Endothelial cell of umbilical vein (primary cell): ENCODE measurements around the gene PPAN. TPM values are rescaled to one million over a fixed set of nuclear protein-coding genes. Genes with fewer than 3 reads are reported as not detected.

ENCODE experiments used
- BruUV-seq: library from RNA; stranded (reverse); fragments of 400-500 nt; replicated peaks from 2 replicates; lab custom pipeline; 2021; lab: Mats Ljungman, UMichigan
- CTCF ChIA-PET: fragments of 300-600, 350-600 bp; sonication (Branson Sonifier 250); formaldehyde crosslinking; loops from one replicate; lab custom pipeline; 2021; ENCODE audit warnings: antibody characterized with exemption, inconsistent platforms; lab: Charles Lee
- POLR2A ChIA-PET: fragments of 300-600, 350-600 bp; sonication (Branson Sonifier 250); formaldehyde crosslinking; loops from one replicate; lab custom pipeline; 2021; ENCODE audit warnings: antibody characterized with exemption, inconsistent platforms; lab: Charles Lee
- DNase-seq: peaks from one replicate; pipeline ENCODE4 v3.0.0-alpha.2; 2011; ENCODE audit warnings: low read depth, low spot score
- FAIRE-seq: peaks from 2 replicates; lab custom pipeline; 2011; peaks lifted over from hg19 to GRCh38; lab: Jason Lieb, UNC
- H2AFZ ChIP-seq: 2 replicates; pipeline ENCODE4 v1.6.0; 2012; ENCODE audit warnings: low read depth, low read length, control low read depth, inconsistent platforms
- H3K27ac ChIP-seq: 2 replicates; pipeline ENCODE4 v1.5.1; 2011; ENCODE audit warnings: low read depth, mild to moderate bottlenecking, control low read depth, low read length, moderate library complexity; ENCODE audit not compliant: insufficient read depth
- H3K27me3 ChIP-seq, 2 experiments: 2 replicates each; pipeline versions ENCODE4 v1.6.0 to v1.6.1; 2011; ENCODE audit warnings: low read length in 2 of 2, mixed read lengths in 1 of 2; ENCODE audit not compliant: control insufficient read depth in 2 of 2, insufficient read depth in 2 of 2
- H3K36me3 ChIP-seq, 2 experiments: 2 replicates in 1 of 2; 3 replicates in 1 of 2; pipeline ENCODE4 v1.5.1; 2011; ENCODE audit warnings: low read length in 2 of 2, mild to moderate bottlenecking in 1 of 2, moderate library complexity in 1 of 2; ENCODE audit not compliant: control insufficient read depth in 2 of 2, insufficient read depth in 2 of 2; ENCODE audit errors: extremely low read depth in 1 of 2
- H3K4me1 ChIP-seq: 3 replicates; pipeline ENCODE4 v1.5.1; 2011; ENCODE audit warnings: mild to moderate bottlenecking, low read length; ENCODE audit not compliant: control insufficient read depth, insufficient read depth; ENCODE audit errors: extremely low read depth
- H3K4me2 ChIP-seq: 2 replicates; pipeline ENCODE4 v1.6.1; 2011; ENCODE audit warnings: low read length, control low read depth, mixed read lengths; ENCODE audit not compliant: insufficient read depth
- H3K4me3 ChIP-seq, 3 experiments: fragments of 200-600 bp in 1 of 3; sonication (generic), shearing (Covaris generic) in 1 of 3; replicated peaks in 1 of 3; 2 replicates each; pipeline ENCODE4 v1.5.1; 2011 to 2016; ENCODE audit warnings: control low read depth in 3 of 3, low read length in 3 of 3, mild to moderate bottlenecking in 2 of 3, inconsistent platforms in 1 of 3, low read depth in 1 of 3, moderate library complexity in 1 of 3; ENCODE audit not compliant: insufficient read depth in 1 of 3
- H3K79me2 ChIP-seq: 2 replicates; pipeline ENCODE4 v1.6.0; 2012; ENCODE audit warnings: low read length, inconsistent platforms; ENCODE audit not compliant: control insufficient read depth, insufficient read depth
- H3K9ac ChIP-seq: replicated peaks from 2 replicates; pipeline ENCODE3; 2011; ENCODE audit warnings: low read length, control low read depth; ENCODE audit not compliant: insufficient read depth; ENCODE audit errors: extremely low read depth
- H3K9me1 ChIP-seq: replicated peaks from 3 replicates; pipeline ENCODE4 v1.6.0; 2011; ENCODE audit warnings: mild to moderate bottlenecking, low read length; ENCODE audit not compliant: control insufficient read depth, insufficient read depth; ENCODE audit errors: extremely low read depth
- H3K9me3 ChIP-seq: replicated peaks from 2 replicates; pipeline ENCODE4 v1.5.1; 2012; ENCODE audit warnings: low read length, inconsistent platforms; ENCODE audit not compliant: control insufficient read depth, insufficient read depth
- H4K20me1 ChIP-seq: replicated peaks from 2 replicates; pipeline ENCODE3; 2011; ENCODE audit warnings: mild to moderate bottlenecking, low read length; ENCODE audit not compliant: control insufficient read depth, insufficient read depth; ENCODE audit errors: extremely low read depth
- GATA2 ChIP-seq: IDR thresholded peaks from 2 replicates; pipeline ENCODE4 v1.7.0; 2011; ENCODE audit warnings: low read depth, mild to moderate bottlenecking, moderate library complexity, mixed read lengths, low read length; ENCODE audit not compliant: insufficient read length, insufficient read depth
- MYC ChIP-seq: IDR thresholded peaks from one replicate; pipeline ENCODE4 v1.6.1; 2011; ENCODE audit warnings: mild to moderate bottlenecking, low read depth, low read length
- POLR2AphosphoS5 ChIP-seq: IDR thresholded peaks from 2 replicates; pipeline ENCODE4 v1.6.1; 2012; ENCODE audit warnings: low read depth, mild to moderate bottlenecking, control low read depth, low read length, moderate library complexity; ENCODE audit not compliant: insufficient read depth
- dilution Hi-C: fragments of 300-500 bp; cut with MboI; formaldehyde crosslinking; loops from one replicate; pipeline ENCODE4 v1.15.0; 2019; ENCODE audit warnings: low sequenced_read_pairs; ENCODE audit not compliant: extremely low pct_ligation_motif_present
- intact Hi-C: fragments of 100-400 bp; cut with micrococcal nuclease; formaldehyde crosslinking; loops from one replicate; pipeline ENCODE4 v1.10.0; 2022
- polyA plus RNA-seq, 4 experiments: library from polyadenylated mRNA; depleted of rRNA in 3 of 4; stranded (reverse) in 3 of 4; unstranded in 1 of 4; fragments of >200 nt; gene quantifications; 2 replicates each; pipeline versions ENCODE4 v1.2.1 to v1.2.3, GENCODE V29; 2011 to 2012; ENCODE audit warnings: missing spikeins in 1 of 4
- total RNA-seq: library from RNA; stranded (reverse); gene quantifications from 2 replicates; pipeline ENCODE4 v1.2.3, GENCODE V29; 2021
- TF ChIP-seq, protein P1 (sequence below): IDR thresholded peaks from 2 replicates; pipeline ENCODE4 v1.6.1; 2011; ENCODE audit not compliant: insufficient read depth, insufficient read length
- TF ChIP-seq, protein P2 (sequence below), 2 donors: IDR thresholded peaks; 1 replicate in 1 of 2; 2 replicates in 1 of 2; pipeline ENCODE4 v1.5.1; 2011; ENCODE audit warnings: low read length in 2 of 2, mild to moderate bottlenecking in 2 of 2, moderate library complexity in 2 of 2, control low read depth in 1 of 2, inconsistent platforms in 1 of 2, low read depth in 1 of 2; ENCODE audit not compliant: insufficient read depth in 1 of 2; ENCODE audit errors: extremely low read depth in 1 of 2

The PPAN gene
- total and polyA plus RNA-seq, 2 donors (not counting 3 experiments of a cell fraction or from before 2014, with no cell fraction given): 27.6 to 51.6 TPM

DNA sequence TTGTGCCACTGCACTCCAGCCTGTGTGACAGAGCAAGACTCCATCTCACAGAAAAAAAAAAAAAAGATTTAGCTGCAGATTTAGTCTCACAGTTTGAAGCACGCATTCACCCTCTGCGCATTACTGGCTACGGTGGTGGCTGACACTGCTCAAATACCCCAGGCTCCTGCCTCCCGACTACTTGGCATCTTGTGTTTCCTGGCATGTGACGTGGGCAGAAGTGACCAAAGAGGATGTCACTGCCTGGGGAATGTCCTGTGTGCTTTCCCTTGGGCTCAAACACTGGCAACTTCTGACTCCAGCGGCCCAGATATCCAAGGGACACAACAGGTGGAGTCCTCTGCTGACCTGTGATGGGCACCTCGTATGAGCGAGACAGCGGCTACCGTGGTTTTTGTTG, 38.2 kb downstream of the PPAN start:
- Histone ChIP-seq H3K4me2 (no peak overlapping the region), H3K79me2 (no peaks in the 10 kb centered on the region), H4K20me1 (no peaks in the 10 kb centered on the region), H3K27me3 (no peaks in the 10 kb centered on the region), H3K4me3 (no peak overlapping the region), H3K9ac (no peak overlapping the region), H3K9me3 (no peaks in the 10 kb centered on the region), H3K27ac (no peak overlapping the region), H3K4me1 (no peaks in the 10 kb centered on the region), H3K36me3 (peaks cover 27 to 52% of the 10 kb centered on the region in 2 experiments), H2AFZ (no peak overlapping the region), H3K9me1 (no peaks in the 10 kb centered on the region)
- FAIRE-seq (no peak), DNase-seq (no peak)
- BruUV-seq: no TSS peak
- intact Hi-C loops: no loop called here
- CTCF ChIA-PET: interaction anchor here (1.2 kb wide), 1 partner anchor 106 kb away, joined by 4 read pairs; no protein-coding TSS in a partner anchor
- TF ChIP-seq, protein P1, sequence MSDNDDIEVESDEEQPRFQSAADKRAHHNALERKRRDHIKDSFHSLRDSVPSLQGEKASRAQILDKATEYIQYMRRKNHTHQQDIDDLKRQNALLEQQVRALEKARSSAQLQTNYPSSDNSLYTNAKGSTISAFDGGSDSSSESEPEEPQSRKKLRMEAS: no peak
- TF ChIP-seq POLR2AphosphoS5: no peak
- TF ChIP-seq, protein P2, sequence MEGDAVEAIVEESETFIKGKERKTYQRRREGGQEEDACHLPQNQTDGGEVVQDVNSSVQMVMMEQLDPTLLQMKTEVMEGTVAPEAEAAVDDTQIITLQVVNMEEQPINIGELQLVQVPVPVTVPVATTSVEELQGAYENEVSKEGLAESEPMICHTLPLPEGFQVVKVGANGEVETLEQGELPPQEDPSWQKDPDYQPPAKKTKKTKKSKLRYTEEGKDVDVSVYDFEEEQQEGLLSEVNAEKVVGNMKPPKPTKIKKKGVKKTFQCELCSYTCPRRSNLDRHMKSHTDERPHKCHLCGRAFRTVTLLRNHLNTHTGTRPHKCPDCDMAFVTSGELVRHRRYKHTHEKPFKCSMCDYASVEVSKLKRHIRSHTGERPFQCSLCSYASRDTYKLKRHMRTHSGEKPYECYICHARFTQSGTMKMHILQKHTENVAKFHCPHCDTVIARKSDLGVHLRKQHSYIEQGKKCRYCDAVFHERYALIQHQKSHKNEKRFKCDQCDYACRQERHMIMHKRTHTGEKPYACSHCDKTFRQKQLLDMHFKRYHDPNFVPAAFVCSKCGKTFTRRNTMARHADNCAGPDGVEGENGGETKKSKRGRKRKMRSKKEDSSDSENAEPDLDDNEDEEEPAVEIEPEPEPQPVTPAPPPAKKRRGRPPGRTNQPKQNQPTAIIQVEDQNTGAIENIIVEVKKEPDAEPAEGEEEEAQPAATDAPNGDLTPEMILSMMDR (IDR thresholded peaks at IDR 0.05; ENCODE audit: extremely low read depth in 1 of 2, insufficient read depth in 1 of 2, low read depth in 1 of 2, low read length in 2 of 2): no peak
- no peak for TF ChIP-seq GATA2
- TF ChIP-seq MYC: no peak
- dilution Hi-C loops: no loop called here
- POLR2A ChIA-PET: no interaction called here
